HepG2 (cell line): Measurements from ENCODE around the gene GAREM1. TPM values are rescaled to one million over a fixed set of nuclear protein-coding genes. Genes with fewer than 3 reads are reported as not detected.

ENCODE experiments used
- CBX5 ChIP-seq: sonication (generic); formaldehyde crosslinking; IDR thresholded peaks from 2 replicates; pipeline ENCODE4 v1.4.0; 2020; ENCODE audit warnings: missing genetic modification reagents, borderline replicate concordance
- DNMT1 ChIP-seq: sonication (generic); formaldehyde crosslinking; IDR thresholded peaks from 2 replicates; pipeline ENCODE4 v1.5.1; 2020; ENCODE audit warnings: mild to moderate bottlenecking, missing genetic modification reagents
- FOXO1 ChIP-seq: sonication (generic); formaldehyde crosslinking; IDR thresholded peaks from 2 replicates; pipeline ENCODE4 v1.4.0; 2020; ENCODE audit warnings: missing genetic modification reagents
- GATAD2A ChIP-seq: IDR thresholded peaks from 2 replicates; pipeline ENCODE4 v1.6.1; 2016
- LCORL ChIP-seq, 2 experiments: fragments of 450-650 bp in 1 of 2; sonication (generic) in 1 of 2; formaldehyde crosslinking in 1 of 2; IDR thresholded peaks; 2 replicates each; pipeline versions ENCODE4 v1.5.0 to v1.6.1; 2017 to 2020; ENCODE audit warnings: antibody characterized with exemption in 1 of 2, missing genetic modification reagents in 1 of 2
- MIXL1 ChIP-seq: IDR thresholded peaks from 2 replicates; pipeline ENCODE4 v1.6.1; 2016
- NCOR1 ChIP-seq: fragments of 200-600 bp; sonication (generic); IDR thresholded peaks from 2 replicates; pipeline ENCODE4 v1.7.0; 2017; ENCODE audit warnings: antibody characterized with exemption, low read length, borderline replicate concordance
- POLR2AphosphoS2 ChIP-seq: IDR thresholded peaks from 2 replicates; pipeline ENCODE4 v1.6.1; 2011; ENCODE audit warnings: low read depth, low read length, improper control_type of control experiment
- SOX13 ChIP-seq, 3 experiments: fragments of 450-650 bp in 1 of 3; sonication (generic) in 1 of 3; formaldehyde crosslinking in 1 of 3; IDR thresholded peaks in 2 of 3; conservative IDR thresholded peaks in 1 of 3; 2 replicates each; pipeline versions ENCODE4 v1.5.0 to v1.6.1; 2016 to 2020; ENCODE audit warnings: antibody characterized with exemption in 1 of 3, mild to moderate bottlenecking in 1 of 3, missing compliant biosample characterization in 1 of 3, missing genetic modification reagents in 1 of 3, moderate library complexity in 1 of 3
- ZFP62 ChIP-seq: sonication (generic); formaldehyde crosslinking; IDR thresholded peaks from 2 replicates; pipeline ENCODE4 v1.4.0; 2020; ENCODE audit warnings: missing genetic modification reagents
- ZKSCAN8 ChIP-seq: IDR thresholded peaks from 2 replicates; pipeline ENCODE4 v1.6.1; 2016; ENCODE audit warnings: borderline replicate concordance, missing genetic modification reagents, missing compliant biosample characterization
- ZNF207 ChIP-seq: fragments of 450-650 bp; IDR thresholded peaks from 2 replicates; pipeline ENCODE4 v1.6.1; 2016; ENCODE audit warnings: antibody characterized with exemption, borderline replicate concordance
- ZNF235 ChIP-seq: sonication (generic); formaldehyde crosslinking; IDR thresholded peaks from 2 replicates; pipeline ENCODE4 v1.8.1; 2023; ENCODE audit warnings: mild to moderate bottlenecking, missing genetic modification reagents, borderline replicate concordance
- ZNF788 ChIP-seq: sonication (generic); formaldehyde crosslinking; IDR thresholded peaks from 2 replicates; pipeline ENCODE4 v1.5.0; 2020; ENCODE audit warnings: mild to moderate bottlenecking, missing genetic modification reagents, borderline replicate concordance
- polyA plus RNA-seq, 8 experiments: library from polyadenylated mRNA; depleted of rRNA in 3 of 8; stranded (reverse) in 7 of 8; unstranded in 1 of 8; fragments of >200 nt; fragmentation: Illumina TruSeq in 4 of 8; extraction: Trizol in 4 of 8; gene quantifications; 2 replicates each; pipeline versions ENCODE4 v1.2.1 to v1.2.3, GENCODE V29; 2011 to 2016; ENCODE audit warnings: low read depth in 4 of 8, missing spikeins in 1 of 8, mixed read lengths in 1 of 8; ENCODE audit not compliant: insufficient read depth in 1 of 8
- total RNA-seq, 5 experiments: library from RNA; depleted of rRNA; stranded (reverse); fragments of >200 nt; fragmentation: Illumina TruSeq; extraction: Trizol; gene quantifications; 2 replicates each; pipeline ENCODE4 v1.2.3, GENCODE V29; 2016; ENCODE audit warnings: low read depth in 1 of 5
- TF ChIP-seq, protein P1 (sequence below): sonication (generic); formaldehyde crosslinking; IDR thresholded peaks from 2 replicates; pipeline ENCODE4 v1.4.0; 2020; ENCODE audit warnings: missing genetic modification reagents, borderline replicate concordance
- TF ChIP-seq, protein P2 (sequence below): sonication (generic); formaldehyde crosslinking; IDR thresholded peaks from 2 replicates; pipeline ENCODE4 v1.4.0; 2020; ENCODE audit warnings: missing genetic modification reagents, mild to moderate bottlenecking, borderline replicate concordance
- TF ChIP-seq, protein P3 (sequence below): sonication (generic); formaldehyde crosslinking; IDR thresholded peaks from 2 replicates; pipeline ENCODE4 v1.5.0; 2020; ENCODE audit warnings: missing genetic modification reagents
- TF ChIP-seq, protein P4 (sequence below): IDR thresholded peaks from 2 replicates; pipeline ENCODE4 v1.4.0; 2020; ENCODE audit warnings: mild to moderate bottlenecking, missing genetic modification reagents
- TF ChIP-seq, protein P5 (sequence below): sonication (generic); formaldehyde crosslinking; IDR thresholded peaks from 2 replicates; pipeline ENCODE4 v1.8.1; 2023; ENCODE audit warnings: mild to moderate bottlenecking, moderate library complexity, missing genetic modification reagents

GAREM1 gene
- total and polyA plus RNA-seq, 2 of the 13 experiments (the other 11 are each of a cell fraction or from before 2014, with no cell fraction given): 2.5 to 2.9 TPM

- TF ChIP-seq ZNF788 (CRISPR knock-in tag) (no peak), ZFP62 (CRISPR knock-in tag) (no peak), LCORL (IDR thresholded peaks at IDR 0.05) (no peak), LCORL (CRISPR knock-in tag; IDR thresholded peaks at IDR 0.05) (peak; percentile 29; the same call in 1 of the 2 replicates), ZNF207 (no peak), MIXL1 (CRISPR knock-in tag) (peak; percentile 78), POLR2AphosphoS2 (no peak), CBX5 (CRISPR knock-in tag) (no peak), DNMT1 (CRISPR knock-in tag) (no peak), GATAD2A (CRISPR knock-in tag) (peak; percentile 87), NCOR1 (no peak), FOXO1 (CRISPR knock-in tag) (peak; percentile 40; the same call in 1 of the 2 replicates), ZKSCAN8 (CRISPR knock-in tag) (0 out of 2 replicates have a peak, but pooled peaks have one; percentile 25), ZNF235 (no peak), SOX13 (IDR thresholded peaks at IDR 0.05) (no peak), SOX13 (CRISPR knock-in tag; conservative IDR thresholded peaks at IDR 0.05 in 1 of 2, IDR thresholded peaks at IDR 0.05 in 1 of 2) (peak in 1 of 2 experiments; percentile 66; a peak in 2 of 4 replicates)
- TF ChIP-seq, protein P1, sequence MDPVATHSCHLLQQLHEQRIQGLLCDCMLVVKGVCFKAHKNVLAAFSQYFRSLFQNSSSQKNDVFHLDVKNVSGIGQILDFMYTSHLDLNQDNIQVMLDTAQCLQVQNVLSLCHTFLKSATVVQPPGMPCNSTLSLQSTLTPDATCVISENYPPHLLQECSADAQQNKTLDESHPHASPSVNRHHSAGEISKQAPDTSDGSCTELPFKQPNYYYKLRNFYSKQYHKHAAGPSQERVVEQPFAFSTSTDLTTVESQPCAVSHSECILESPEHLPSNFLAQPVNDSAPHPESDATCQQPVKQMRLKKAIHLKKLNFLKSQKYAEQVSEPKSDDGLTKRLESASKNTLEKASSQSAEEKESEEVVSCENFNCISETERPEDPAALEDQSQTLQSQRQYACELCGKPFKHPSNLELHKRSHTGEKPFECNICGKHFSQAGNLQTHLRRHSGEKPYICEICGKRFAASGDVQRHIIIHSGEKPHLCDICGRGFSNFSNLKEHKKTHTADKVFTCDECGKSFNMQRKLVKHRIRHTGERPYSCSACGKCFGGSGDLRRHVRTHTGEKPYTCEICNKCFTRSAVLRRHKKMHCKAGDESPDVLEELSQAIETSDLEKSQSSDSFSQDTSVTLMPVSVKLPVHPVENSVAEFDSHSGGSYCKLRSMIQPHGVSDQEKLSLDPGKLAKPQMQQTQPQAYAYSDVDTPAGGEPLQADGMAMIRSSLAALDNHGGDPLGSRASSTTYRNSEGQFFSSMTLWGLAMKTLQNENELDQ: no peak
- TF ChIP-seq, protein P2, sequence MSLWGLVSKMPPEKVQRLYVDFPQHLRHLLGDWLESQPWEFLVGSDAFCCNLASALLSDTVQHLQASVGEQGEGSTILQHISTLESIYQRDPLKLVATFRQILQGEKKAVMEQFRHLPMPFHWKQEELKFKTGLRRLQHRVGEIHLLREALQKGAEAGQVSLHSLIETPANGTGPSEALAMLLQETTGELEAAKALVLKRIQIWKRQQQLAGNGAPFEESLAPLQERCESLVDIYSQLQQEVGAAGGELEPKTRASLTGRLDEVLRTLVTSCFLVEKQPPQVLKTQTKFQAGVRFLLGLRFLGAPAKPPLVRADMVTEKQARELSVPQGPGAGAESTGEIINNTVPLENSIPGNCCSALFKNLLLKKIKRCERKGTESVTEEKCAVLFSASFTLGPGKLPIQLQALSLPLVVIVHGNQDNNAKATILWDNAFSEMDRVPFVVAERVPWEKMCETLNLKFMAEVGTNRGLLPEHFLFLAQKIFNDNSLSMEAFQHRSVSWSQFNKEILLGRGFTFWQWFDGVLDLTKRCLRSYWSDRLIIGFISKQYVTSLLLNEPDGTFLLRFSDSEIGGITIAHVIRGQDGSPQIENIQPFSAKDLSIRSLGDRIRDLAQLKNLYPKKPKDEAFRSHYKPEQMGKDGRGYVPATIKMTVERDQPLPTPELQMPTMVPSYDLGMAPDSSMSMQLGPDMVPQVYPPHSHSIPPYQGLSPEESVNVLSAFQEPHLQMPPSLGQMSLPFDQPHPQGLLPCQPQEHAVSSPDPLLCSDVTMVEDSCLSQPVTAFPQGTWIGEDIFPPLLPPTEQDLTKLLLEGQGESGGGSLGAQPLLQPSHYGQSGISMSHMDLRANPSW: no peak
- TF ChIP-seq, protein P3, sequence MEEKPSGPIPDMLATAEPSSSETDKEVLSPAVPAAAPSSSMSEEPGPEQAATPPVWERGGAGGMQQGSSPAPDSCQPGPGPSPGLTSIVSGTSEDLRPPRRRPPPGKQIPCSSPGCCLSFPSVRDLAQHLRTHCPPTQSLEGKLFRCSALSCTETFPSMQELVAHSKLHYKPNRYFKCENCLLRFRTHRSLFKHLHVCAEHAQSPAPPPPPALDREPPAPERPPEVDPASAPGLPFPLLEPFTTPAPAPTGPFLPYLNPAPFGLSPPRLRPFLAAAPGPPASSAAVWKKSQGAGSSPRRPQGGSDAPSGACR: no peak
- TF ChIP-seq, protein P4, sequence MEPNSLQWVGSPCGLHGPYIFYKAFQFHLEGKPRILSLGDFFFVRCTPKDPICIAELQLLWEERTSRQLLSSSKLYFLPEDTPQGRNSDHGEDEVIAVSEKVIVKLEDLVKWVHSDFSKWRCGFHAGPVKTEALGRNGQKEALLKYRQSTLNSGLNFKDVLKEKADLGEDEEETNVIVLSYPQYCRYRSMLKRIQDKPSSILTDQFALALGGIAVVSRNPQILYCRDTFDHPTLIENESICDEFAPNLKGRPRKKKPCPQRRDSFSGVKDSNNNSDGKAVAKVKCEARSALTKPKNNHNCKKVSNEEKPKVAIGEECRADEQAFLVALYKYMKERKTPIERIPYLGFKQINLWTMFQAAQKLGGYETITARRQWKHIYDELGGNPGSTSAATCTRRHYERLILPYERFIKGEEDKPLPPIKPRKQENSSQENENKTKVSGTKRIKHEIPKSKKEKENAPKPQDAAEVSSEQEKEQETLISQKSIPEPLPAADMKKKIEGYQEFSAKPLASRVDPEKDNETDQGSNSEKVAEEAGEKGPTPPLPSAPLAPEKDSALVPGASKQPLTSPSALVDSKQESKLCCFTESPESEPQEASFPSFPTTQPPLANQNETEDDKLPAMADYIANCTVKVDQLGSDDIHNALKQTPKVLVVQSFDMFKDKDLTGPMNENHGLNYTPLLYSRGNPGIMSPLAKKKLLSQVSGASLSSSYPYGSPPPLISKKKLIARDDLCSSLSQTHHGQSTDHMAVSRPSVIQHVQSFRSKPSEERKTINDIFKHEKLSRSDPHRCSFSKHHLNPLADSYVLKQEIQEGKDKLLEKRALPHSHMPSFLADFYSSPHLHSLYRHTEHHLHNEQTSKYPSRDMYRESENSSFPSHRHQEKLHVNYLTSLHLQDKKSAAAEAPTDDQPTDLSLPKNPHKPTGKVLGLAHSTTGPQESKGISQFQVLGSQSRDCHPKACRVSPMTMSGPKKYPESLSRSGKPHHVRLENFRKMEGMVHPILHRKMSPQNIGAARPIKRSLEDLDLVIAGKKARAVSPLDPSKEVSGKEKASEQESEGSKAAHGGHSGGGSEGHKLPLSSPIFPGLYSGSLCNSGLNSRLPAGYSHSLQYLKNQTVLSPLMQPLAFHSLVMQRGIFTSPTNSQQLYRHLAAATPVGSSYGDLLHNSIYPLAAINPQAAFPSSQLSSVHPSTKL (CRISPR knock-in tag): peak; percentile 89
- TF ChIP-seq, protein P5, sequence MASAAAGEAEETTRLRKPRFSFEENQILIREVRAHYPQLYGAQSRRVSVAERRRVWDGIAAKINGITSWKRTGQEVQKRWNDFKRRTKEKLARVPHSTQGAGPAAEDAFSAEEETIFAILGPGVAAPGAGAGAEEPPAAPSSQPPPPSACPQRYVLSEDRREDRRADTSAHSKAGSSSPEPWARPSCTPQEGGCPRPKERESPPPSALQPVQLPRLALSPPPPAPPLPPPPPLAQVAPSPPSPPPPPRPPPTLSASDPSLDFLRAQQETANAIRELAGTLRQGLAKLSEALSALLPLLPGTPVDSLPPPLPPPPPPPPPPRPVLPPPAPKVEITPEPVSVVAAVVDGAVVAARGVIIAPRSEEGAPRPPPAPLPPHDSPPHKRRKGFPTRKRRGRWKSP (CRISPR knock-in tag): no peak
These were observed 257.0 kb downstream of the GAREM1 start (continued) for GRCh38 chr18:32213693-32214092.
